HG02970 (cell line): ENCODE results near the gene CCDC201.
"Not testable (repeated sequence)": the region's sequence is repeated elsewhere in the genome, so short reads cannot be mapped to it uniquely, and the experiment has no call there.

ENCODE experiments used
- ATAC-seq: cut with Tn5 transposase; IDR thresholded peaks from one replicate; pipeline ENCODE4 v1.9.1; 2021; ENCODE audit warnings: mild to moderate bottlenecking, moderate library complexity, moderate number of reproducible peaks; ENCODE audit not compliant: unreplicated experiment, low FRiP score

CCDC201 gene

GRCh38 chr7:45878457-45879144 is 5.7 kb upstream of the CCDC201 start:
- ATAC-seq: no peak

DNA sequence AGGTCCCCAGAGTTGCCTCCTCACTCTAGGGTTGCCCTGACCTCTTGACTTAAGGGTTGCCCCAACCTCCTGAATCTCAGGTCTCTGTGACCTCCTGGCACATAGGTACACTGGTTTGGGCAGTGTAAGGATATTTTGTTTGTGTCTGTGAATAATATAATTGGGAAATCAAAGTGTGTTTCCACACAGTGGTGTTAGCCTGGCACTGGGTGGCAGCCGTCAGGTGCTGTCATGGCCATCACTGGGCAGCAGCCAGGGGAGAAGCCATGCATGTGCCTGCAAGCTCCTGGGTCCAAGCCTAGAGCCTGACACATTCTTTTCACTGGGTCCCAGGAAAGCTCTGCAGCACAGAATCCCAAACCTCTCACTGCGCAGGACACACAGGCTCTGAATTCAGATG is 3.6 kb upstream of the CCDC201 start:
- no peak for ATAC-seq

DNA sequence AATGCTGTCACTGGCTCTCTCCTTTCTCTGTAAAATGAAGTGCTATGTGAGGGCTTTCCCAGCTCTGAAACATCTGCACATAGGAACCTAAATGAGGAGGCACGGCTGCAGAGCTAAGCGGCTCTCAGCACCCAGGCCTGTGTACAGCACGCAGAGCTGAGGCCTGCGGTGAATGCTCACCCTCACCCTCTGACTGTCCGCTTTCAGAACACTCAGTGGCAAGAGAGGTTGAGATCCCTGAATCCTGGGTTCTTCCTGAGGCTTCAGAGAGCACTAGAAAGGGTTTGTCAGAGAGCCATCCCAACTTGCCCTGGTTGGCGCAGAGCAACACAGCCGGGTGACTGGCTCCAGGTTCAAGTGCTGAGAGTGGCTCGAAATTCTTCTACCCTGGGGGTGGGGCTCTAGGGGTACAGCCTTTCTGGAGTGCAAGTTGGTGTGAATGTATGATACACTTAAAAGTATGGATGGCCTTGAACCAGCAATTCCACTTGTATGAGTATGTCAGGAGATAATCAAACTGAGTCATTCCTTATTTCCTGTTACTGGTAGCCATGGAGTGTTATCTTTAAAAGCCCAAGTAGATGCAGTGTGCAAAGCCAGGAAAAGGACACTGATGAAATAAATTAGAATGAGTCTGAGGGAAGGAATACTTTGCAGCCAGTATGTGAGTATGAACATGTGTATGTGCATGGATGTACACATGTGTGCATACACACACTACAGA is 1.7 kb upstream of the CCDC201 start:
- no peak for ATAC-seq

DNA sequence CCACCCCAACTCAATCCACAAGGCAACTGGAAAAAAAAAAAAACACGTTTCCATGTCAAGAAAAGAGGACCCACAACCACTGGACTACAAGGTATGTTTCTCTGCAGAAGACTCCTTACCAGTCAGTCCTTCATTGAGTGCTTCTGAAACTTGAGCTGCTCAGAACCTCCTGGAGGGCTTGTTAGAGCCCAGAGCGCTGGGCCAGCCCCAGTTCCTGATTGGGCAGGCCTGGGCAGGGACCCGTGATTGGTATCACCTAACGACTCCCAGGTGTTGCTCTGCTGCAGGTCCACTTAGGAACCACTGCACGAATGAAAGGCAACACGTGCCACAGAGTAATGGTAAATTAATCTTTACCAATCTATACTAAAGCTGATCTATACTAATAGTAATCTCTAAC is 473 bp upstream of the CCDC201 start:
- ATAC-seq: no peak

DNA sequence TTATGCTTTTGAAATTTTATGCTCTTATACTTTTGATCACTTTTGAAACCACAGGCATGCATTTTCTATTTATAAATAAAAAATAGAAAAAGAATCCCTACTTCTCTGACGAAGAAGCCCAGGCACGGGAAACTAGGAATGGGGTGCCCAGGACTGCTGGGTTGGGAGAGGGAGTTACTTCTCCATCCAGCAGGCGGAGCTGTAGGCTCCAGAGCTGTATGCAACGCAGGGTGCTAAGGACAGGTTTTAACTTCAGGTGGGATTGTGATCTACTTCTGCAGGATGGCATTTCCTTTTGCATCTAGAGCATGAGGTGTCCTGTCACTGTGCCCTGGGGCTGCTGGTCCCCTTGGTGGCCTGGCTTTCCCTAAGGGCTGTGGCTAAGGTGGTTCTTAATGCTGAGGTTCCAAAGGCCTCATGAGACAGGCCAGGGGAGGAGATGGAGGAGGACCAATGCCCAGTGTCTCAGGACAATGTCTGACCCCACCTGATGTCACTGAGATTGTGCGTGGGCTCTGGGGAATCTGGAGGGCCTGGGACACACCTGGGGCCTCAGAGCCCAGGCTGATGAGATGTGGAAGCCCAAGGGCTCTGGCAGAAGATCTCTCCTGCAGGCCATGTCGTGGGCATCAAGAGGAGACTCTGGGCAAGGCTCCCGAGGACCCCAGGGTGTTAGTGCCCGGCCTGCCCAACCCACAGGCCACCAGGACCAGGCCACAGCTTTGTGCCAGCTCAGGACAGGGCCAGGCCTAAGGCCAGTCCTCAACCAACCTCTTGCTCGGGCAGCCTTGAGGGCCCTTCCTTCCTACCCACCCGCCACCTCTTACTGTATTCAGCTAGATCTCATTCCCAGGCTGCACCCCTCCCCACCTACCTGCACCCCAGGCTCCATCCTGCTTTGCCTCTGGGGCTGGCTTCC is 507 bp downstream of the CCDC201 start:
- ATAC-seq: no peak

DNA sequence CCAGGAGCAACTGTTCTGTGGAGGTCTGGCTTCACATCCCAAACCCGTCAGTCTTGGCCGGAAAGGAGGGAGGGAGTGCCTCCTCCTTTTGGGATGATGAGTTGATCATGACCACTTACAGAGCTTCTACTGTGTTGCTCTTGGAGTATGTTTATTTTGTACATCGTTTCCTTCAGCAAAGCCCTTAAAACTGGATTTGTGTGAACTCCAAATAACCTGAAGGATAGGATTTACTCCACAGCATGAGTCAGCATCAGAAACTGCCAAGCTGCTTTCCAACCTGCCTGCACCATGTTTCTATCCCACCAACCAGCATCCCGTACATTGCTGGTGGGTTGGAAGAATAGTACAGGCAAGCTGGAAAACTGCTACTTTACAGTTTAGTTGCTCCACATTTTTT is 3.5 kb downstream of the CCDC201 start:
- ATAC-seq: no peak

- ATAC-seq: no peak
These were observed 5.4 kb downstream of the CCDC201 start for GRCh38 chr7:45867471-45867870.

DNA sequence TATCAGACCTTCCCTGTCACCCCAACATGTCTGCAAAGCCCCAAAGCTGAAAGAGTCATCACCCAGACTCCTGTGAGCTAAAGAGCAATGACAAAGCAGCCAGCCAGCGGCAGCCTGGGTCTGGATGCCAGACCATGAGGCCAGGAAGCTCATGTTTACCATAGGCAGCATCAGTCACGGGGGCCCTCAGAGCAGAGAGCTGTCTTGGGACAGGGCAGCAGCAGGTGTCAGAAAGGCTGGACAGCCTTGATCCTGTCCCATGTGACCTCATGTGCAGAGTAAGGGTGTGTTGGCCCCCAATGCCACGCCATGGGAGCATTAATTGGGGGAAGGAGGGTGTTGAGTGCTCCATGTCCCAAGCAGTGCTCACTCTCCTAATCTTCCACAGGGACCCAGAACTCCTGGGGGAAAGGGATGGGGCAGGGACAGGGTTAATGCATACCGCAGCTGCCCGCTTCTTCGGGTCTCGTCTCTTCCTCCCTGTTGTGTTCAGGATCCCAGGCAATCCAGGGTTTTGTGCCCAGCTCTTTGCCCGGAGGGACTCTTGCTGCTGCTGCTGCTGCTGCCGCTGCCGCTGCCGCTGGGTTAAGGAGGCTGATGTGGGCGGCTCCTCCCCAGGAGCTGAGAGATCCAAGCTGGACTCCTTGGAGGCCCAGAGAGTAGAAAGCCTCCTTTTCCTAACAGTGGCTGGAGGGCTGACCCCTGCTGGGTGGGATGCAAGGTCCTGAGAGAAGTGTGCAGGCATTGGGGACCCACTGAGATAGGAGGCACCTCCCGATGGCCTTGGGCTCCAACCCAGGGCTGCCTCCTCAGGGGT is 7.1 kb downstream of the CCDC201 start:
- no peak for ATAC-seq

GRCh38 chr7:45863715-45864114 is 9.2 kb downstream of the CCDC201 start:
- no peak for ATAC-seq

DNA sequence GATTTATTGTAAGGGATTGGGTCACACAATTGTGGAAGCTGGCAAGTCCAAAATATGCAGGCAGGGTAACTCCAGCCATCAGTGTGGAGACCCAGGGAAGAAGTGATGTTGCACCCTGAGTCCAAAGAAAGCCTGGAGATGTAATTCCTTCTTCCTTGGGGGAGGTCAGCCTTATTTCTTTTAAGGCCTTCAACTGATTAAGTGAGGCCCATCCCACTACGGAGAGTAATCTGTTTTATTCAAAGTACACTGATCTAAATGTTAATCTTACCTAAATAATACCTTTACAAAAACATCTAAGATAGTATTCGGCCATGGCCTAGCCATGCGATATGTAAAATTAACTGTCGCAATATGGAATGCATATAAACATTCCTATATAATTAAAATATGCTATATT is 16.0 kb downstream of the CCDC201 start:
- not testable (repeated sequence) for ATAC-seq

DNA sequence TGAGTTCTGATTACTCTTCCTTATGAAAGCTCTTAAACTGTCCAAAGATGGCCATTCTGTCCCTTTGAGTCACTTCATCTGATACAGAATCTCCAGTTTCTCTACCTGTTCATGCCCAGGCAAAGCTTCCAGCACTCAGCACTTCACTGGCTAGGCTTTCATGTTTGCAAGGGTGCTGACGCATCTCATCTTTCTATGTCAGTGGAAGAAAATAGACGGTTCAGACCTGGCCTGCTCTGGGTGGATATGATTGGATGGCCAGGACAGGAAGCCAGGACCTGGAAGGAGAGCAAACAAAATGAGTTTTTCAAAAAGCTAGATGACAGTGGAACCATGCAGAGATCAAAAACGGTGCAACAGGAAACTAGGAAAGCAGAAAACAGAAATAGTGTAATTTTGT is 17.2 kb downstream of the CCDC201 start:
- ATAC-seq: not testable (repeated sequence)

DNA sequence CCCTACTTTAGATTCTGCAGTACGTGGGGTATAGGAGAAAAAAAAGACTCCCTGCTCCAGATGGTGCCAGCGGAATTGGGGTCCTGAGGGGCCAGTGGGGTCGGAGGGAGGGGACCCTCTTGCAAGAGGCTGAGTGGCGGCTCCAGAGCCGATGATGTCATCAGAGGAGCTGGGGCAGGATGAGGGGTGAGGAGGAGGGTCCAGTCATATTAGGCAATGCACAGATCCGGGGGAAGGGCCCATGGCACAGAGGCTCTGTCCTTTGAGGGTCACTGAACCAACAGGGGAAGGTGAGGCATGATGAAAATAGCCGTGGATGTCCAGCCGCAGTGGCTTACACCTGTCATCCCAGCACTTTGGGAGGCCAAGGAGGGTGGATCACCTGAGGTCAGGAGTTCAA is 19.4 kb downstream of the CCDC201 start:
- ATAC-seq: not testable (repeated sequence)

- not testable (repeated sequence) for ATAC-seq
These were observed 19.9 kb downstream of the CCDC201 start for GRCh38 chr7:45852984-45853383.

DNA sequence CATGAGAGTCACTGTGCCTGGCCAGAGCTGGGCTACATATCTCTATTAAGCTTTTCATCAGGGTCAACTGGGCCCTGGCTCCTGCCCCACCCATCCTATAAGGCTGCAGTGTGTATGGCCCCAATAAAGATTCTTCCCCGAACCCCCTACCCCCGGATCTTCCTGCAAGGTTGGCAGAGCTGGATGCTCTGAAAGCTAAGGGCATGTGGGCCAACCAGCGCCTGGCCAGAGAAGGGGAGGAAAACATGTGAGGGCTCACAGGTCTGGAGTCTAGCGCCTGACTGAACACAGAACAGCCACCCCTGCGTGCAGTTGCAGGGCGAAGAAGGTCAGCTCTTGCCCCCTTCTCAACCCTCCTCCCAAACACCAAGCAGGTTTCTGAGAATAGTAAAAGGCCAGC is 24.1 kb downstream of the CCDC201 start:
- not testable (repeated sequence) for ATAC-seq

DNA sequence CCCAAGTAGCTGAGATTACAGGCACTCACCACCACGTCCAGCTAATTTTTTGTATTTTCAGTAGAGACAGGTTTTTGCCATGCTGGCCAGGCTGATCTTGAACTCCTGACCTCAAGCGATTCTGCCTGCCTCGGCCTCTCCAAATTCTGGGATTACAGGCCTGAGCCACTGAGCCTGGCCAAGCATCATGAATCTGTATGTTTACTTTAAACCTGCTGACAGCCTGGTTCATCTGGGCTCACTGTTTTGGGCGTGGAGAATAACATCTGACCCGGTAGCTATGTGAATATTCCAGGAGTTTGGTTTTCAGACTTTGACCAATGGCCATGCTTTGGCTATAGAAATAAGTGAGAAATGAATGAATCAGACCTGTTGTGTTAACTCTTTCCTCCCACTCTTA is 26.3 kb downstream of the CCDC201 start:
- not testable (repeated sequence) for ATAC-seq

GRCh38 chr7:45841926-45842717 is 30.8 kb downstream of the CCDC201 start:
- ATAC-seq: not testable (repeated sequence)

DNA sequence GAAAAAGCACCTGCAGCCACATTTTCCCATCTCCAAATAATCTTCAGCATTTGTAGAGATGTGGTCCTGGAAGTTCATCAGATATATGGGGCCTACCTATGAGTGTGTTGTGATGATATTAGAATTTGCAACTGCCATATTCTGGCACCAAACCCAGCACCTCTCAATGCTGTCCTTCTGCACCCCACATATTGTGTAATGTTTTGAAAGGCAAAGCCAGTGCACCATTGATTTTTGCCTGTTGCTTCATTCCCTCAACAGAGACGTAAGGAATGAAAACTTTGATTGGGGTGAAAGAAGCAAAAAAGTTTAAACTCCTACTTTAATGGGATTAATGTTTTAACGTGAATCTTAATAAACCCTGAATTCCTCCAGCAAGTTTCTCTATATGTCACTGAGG is 34.0 kb downstream of the CCDC201 start:
- not testable (repeated sequence) for ATAC-seq

GRCh38 chr7:45832433-45833177 is 40.3 kb downstream of the CCDC201 start:
- ATAC-seq: not testable (repeated sequence)

GRCh38 chr7:45829846-45830245 is 43.0 kb downstream of the CCDC201 start:
- ATAC-seq: not testable (repeated sequence)
